ENCODE data around the gene NEDD8.

NEDD8 gene

GRCh38 chr14:24198814-24199524 lies 33.2 kb downstream of the NEDD8 start:
- no peaks in the 10 kb centered on the region for H3K4me1 ChIP-seq
- H3K9me3 ChIP-seq, result no peaks in the 10 kb centered on the region
- TF ChIP-seq CTCF (IDR thresholded peaks at IDR 0.05; ENCODE audit: low read depth, low read length), result no peak
- peaks cover 11% of the 10 kb centered on the region; the same call in 1 of the 2 replicates for H3K36me3 ChIP-seq
- H3K27me3 ChIP-seq, result no peaks in the 10 kb centered on the region
- DNase-seq, result no peak
- H3K4me3 ChIP-seq (ENCODE audit: low read depth, low read length), result no peak overlapping the region

- Histone ChIP-seq H3K27me3 (no peaks in the 10 kb centered on the region), H3K4me3 (ENCODE audit: low read depth, low read length) (no peak overlapping the region), H3K36me3 (peaks cover 22% of the 10 kb centered on the region), H3K9me3 (no peaks in the 10 kb centered on the region), H3K4me1 (no peaks in the 10 kb centered on the region)
- no peak for TF ChIP-seq CTCF (IDR thresholded peaks at IDR 0.05; ENCODE audit: low read depth, low read length)
- no peak for DNase-seq
Observed at GRCh38 chr14:24197056-24197450, 35.1 kb downstream of the NEDD8 start.

- H3K9me3 ChIP-seq, result no peaks in the 10 kb centered on the region
- no peak for DNase-seq
- H3K4me3 ChIP-seq (ENCODE audit: low read depth, low read length), result peak overlapping the region; percentile 94
- no peak for TF ChIP-seq CTCF (IDR thresholded peaks at IDR 0.05; ENCODE audit: low read depth, low read length)
- H3K36me3 ChIP-seq, result peaks cover 19% of the 10 kb centered on the region
- no peaks in the 10 kb centered on the region for H3K4me1 ChIP-seq
- no peaks in the 10 kb centered on the region for H3K27me3 ChIP-seq
Observed at GRCh38 chr14:24196071-24197055, 35.8 kb downstream of the NEDD8 start.

GRCh38 chr14:24195186-24196070 lies 36.7 kb downstream of the NEDD8 start, which contains the start of gene TM9SF1:
Gene TM9SF1, minus strand, starts transcription at chr14:24195441. Its CDS starts 422 bp downstream, at chr14:24195019.
- no peak for TF ChIP-seq CTCF (IDR thresholded peaks at IDR 0.05; ENCODE audit: low read depth, low read length)
- H3K4me1 ChIP-seq, result no peaks in the 10 kb centered on the region
- H3K36me3 ChIP-seq, result peaks cover 14% of the 10 kb centered on the region

GRCh38 chr14:24194873-24195185 lies 37.3 kb downstream of the NEDD8 start:
- TF ChIP-seq CTCF (IDR thresholded peaks at IDR 0.05; ENCODE audit: low read depth, low read length), result no peak
- no peaks in the 10 kb centered on the region for H3K27me3 ChIP-seq
- no peaks in the 10 kb centered on the region for H3K4me1 ChIP-seq
- H3K9me3 ChIP-seq, result no peaks in the 10 kb centered on the region
- no peak for DNase-seq
- H3K36me3 ChIP-seq, result peaks cover 14% of the 10 kb centered on the region
- H3K4me3 ChIP-seq (ENCODE audit: low read depth, low read length), result peak overlapping the region; percentile 94

More at GRCh38 chr14:24195186-24196070, 36.7 kb downstream of the NEDD8 start, which contains the start of gene TM9SF1:
- H3K4me3 ChIP-seq (ENCODE audit: low read depth, low read length), result peak within 1 kb of the TSS; percentile 94
- no peaks in the 10 kb centered on the region for H3K9me3 ChIP-seq
- no peaks in the 10 kb centered on the region for H3K27me3 ChIP-seq
- DNase-seq, result peak; percentile 90

Data from BE2C (cell line).